HEK293 (cell line): ENCODE measurements around the gene PLEKHA6.

Experiments
- CTCF ChIA-PET: fragments of 350-600 bp; formaldehyde crosslinking; extraction: SDS; loops from one replicate; lab custom pipeline; 2021; ENCODE audit warnings: antibody characterized with exemption; lab: Yijun Ruan, JAX
- POLR2A ChIA-PET: fragments of 300-600 bp; formaldehyde crosslinking; extraction: SDS; loops from one replicate; lab custom pipeline; 2020; ENCODE audit warnings: antibody characterized with exemption, inconsistent platforms; lab: Yijun Ruan, JAX
- H3K27ac ChIP-seq: fragments of 200-500 bp; sonication (Bioruptor generic); 2 replicates; pipeline ENCODE4 v1.5.1; 2014; ENCODE audit warnings: low read depth, low read length, control low read depth, inconsistent platforms; ENCODE audit errors: extremely low read depth
- H3K36me3 ChIP-seq, 2 experiments: fragments of 200-500 bp in 1 of 2; sonication (Bioruptor generic) in 1 of 2; 1 replicate in 1 of 2; 2 replicates in 1 of 2; pipeline ENCODE4 v1.5.1; 2014 to 2017; ENCODE audit warnings: inconsistent platforms in 2 of 2, low read length in 2 of 2; ENCODE audit not compliant: control insufficient read depth in 2 of 2, insufficient read depth in 1 of 2
- H3K4me1 ChIP-seq: fragments of 200-500 bp; sonication (Bioruptor generic); 2 replicates; pipeline ENCODE4 v1.5.1; 2014; ENCODE audit warnings: mild to moderate bottlenecking, low read length, inconsistent platforms; ENCODE audit not compliant: control insufficient read depth, insufficient read depth
- H3K4me3 ChIP-seq: 2 replicates; pipeline ENCODE4 v1.5.1; 2011; ENCODE audit warnings: low read depth, mild to moderate bottlenecking, control low read depth, low read length, moderate library complexity
- H3K9me3 ChIP-seq: fragments of 200-500 bp; sonication (Bioruptor generic); 2 replicates; pipeline ENCODE4 v1.5.1; 2014; ENCODE audit warnings: low read depth, low read length, inconsistent platforms; ENCODE audit not compliant: control insufficient read depth, insufficient read depth
- EGR2 ChIP-seq: fragments of 450-650 bp; formaldehyde crosslinking; IDR thresholded peaks from 2 replicates; pipeline ENCODE4 v1.5.1; 2016; ENCODE audit warnings: low read depth, missing biosample characterization, missing genetic modification characterization
- FEZF1 ChIP-seq: fragments of 450-650 bp; formaldehyde crosslinking; IDR thresholded peaks from 2 replicates; pipeline ENCODE4 v1.5.1; 2016; ENCODE audit warnings: missing biosample characterization, missing genetic modification characterization
- PATZ1 ChIP-seq: fragments of 450-650 bp; formaldehyde crosslinking; IDR thresholded peaks from 2 replicates; pipeline ENCODE4 v1.5.1; 2016; ENCODE audit warnings: missing biosample characterization, missing genetic modification characterization
- ZFHX2 ChIP-seq: fragments of 450-650 bp; formaldehyde crosslinking; conservative IDR thresholded peaks from 2 replicates; pipeline ENCODE4 v1.5.1; 2016; ENCODE audit warnings: missing biosample characterization, missing genetic modification characterization
- ZIC2 ChIP-seq: fragments of 450-650 bp; formaldehyde crosslinking; IDR thresholded peaks from 2 replicates; pipeline ENCODE4 v1.5.1; 2016; ENCODE audit warnings: missing biosample characterization, missing genetic modification characterization
- ZNF302 ChIP-seq: fragments of 450-650 bp; formaldehyde crosslinking; IDR thresholded peaks from 2 replicates; pipeline ENCODE4 v1.5.1; 2016; ENCODE audit warnings: missing biosample characterization, missing genetic modification characterization, low read depth
- ZNF335 ChIP-seq: fragments of 450-650 bp; formaldehyde crosslinking; conservative IDR thresholded peaks from 2 replicates; pipeline ENCODE4 v1.5.1; 2016; ENCODE audit warnings: missing biosample characterization, missing genetic modification characterization
- ZNF391 ChIP-seq: fragments of 450-650 bp; formaldehyde crosslinking; IDR thresholded peaks from 2 replicates; pipeline ENCODE4 v1.5.1; 2016; ENCODE audit warnings: low read depth, missing biosample characterization, missing genetic modification characterization, borderline replicate concordance
- ZNF623 ChIP-seq: fragments of 450-650 bp; formaldehyde crosslinking; IDR thresholded peaks from 2 replicates; pipeline ENCODE4 v1.5.1; 2016; ENCODE audit warnings: missing biosample characterization, missing genetic modification characterization
- ZNF660 ChIP-seq: fragments of 450-650 bp; IDR thresholded peaks from 2 replicates; pipeline ENCODE4 v1.5.1; 2018; ENCODE audit warnings: missing biosample characterization, mild to moderate bottlenecking, missing genetic modification characterization
- ZNF670 ChIP-seq: fragments of 450-650 bp; formaldehyde crosslinking; IDR thresholded peaks from 2 replicates; pipeline ENCODE4 v1.5.1; 2016; ENCODE audit warnings: missing biosample characterization, missing genetic modification characterization, low read depth
- TF ChIP-seq, protein P1 (sequence below): fragments of 450-650 bp; formaldehyde crosslinking; IDR thresholded peaks from 2 replicates; pipeline ENCODE4 v1.5.1; 2016; ENCODE audit warnings: missing biosample characterization, missing genetic modification characterization
- TF ChIP-seq, protein P2 (sequence below): fragments of 450-650 bp; formaldehyde crosslinking; IDR thresholded peaks from 2 replicates; pipeline ENCODE4 v1.5.1; 2016; ENCODE audit warnings: missing biosample characterization, missing genetic modification characterization

Gene PLEKHA6

DNA sequence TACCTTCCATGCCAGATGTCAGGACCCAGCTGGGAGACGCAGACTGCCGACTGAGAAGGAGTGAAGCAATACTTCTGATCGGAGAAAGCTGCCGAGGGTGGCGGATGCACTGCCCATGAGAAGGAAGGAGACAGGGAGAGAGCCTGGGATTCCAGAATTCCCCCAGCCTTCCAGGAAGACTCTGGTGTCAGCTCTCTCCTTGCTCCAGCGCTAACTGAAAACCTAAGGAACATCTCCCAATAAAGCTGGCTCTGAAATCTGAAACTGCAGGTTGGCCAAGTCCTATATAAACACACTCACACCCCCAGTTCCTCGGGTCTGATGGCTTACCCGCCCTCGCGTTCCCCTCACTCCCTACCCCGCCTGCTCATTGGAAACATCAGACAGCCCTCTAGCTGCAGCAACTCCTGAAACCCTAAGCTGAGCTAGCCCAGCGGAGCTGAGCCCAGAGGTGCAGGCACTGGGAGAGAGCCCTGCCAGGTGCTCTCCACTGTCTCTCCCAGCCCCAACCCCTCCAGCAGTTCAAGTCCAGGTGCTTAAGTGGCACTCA lies 52.3 kb downstream of the PLEKHA6 start (continued):
- TF ChIP-seq ZNF335 (tag by site-specific recombination) (peak; percentile 91), ZFHX2 (tag by site-specific recombination) (peak; percentile 97)

- Histone ChIP-seq H3K9me3 (no peaks in the 10 kb centered on the region), H3K27ac (no peak overlapping the region), H3K4me1 (peaks cover 4% of the 10 kb centered on the region; the same call in 1 of the 2 replicates), H3K36me3 (no peaks in the 10 kb centered on the region), H3K4me3 (no peak overlapping the region)
- ChIA-PET CTCF (no interaction called here), POLR2A (interaction anchor here (1.6 kb wide), 1 partner anchor 8 kb away, joined by 3 read pairs; no protein-coding TSS in a partner anchor)
- TF ChIP-seq EGR2 (tag by site-specific recombination) (peak; percentile 96), ZNF670 (tag by site-specific recombination) (no peak), ZIC2 (tag by site-specific recombination) (0 out of 2 replicates have a peak, but pooled peaks have one; percentile 26), ZFHX2 (tag by site-specific recombination) (peak; percentile 95), FEZF1 (peak; percentile 32), ZNF623 (tag by site-specific recombination) (no peak), ZNF391 (tag by site-specific recombination) (no peak)
Observed at GRCh38 chr1:204306076-204306475, 53.7 kb downstream of the PLEKHA6 start.

DNA sequence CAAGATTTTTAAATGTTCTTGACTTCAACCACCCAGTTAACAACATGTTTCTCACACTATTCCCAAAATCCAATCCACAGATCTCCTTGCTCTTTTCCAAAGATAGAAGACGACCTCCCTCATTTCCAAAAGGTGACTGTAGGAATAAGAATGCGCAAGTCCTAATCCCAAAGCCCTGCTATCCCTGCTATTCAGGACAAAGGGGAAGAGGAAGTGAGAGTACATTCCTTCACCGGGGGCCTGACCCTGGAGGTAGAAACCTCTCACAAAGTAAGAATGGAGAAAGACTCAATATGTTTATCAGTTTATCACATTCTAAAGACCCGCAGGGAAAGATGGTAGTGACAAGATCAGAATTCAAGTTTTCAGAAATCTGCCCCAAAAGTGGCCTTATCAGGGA lies 55.7 kb downstream of the PLEKHA6 start:
- Histone ChIP-seq H3K9me3 (no peaks in the 10 kb centered on the region), H3K36me3 (no peaks in the 10 kb centered on the region), H3K4me3 (no peak overlapping the region), H3K4me1 (peaks cover 4% of the 10 kb centered on the region; the same call in 1 of the 2 replicates), H3K27ac (no peak overlapping the region)
- ChIA-PET POLR2A (no interaction called here), CTCF (no interaction called here)
- TF ChIP-seq ZNF660 (tag by site-specific recombination) (no peak), PATZ1 (no peak)

DNA sequence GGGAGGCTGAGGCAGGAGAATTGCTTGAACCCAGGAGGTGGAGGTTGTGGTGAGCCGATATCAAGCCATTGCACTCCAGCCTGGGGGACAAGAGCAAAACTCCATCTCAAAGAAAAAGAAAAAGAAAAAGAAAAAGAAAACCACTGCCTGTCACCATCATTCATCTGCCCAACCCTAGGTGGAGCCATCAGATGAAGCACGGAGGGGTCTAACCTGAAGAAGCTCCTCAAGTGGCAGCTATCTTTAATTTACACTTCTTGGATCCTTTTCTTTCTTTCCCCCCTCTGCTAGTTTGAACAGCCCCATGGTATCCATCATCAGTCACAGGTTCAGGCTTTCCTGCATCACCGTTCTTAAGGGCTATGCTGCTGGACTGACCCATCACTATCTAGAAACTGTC lies 57.0 kb downstream of the PLEKHA6 start:
- CTCF ChIA-PET: interaction anchor here (0.6 kb wide), 1 partner anchor 996 kb away, joined by 5 read pairs; no protein-coding TSS in a partner anchor
- no peak overlapping the region for H3K27ac ChIP-seq
- peaks cover 4% of the 10 kb centered on the region; the same call in 1 of the 2 replicates for H3K4me1 ChIP-seq

More for the DNA sequence above, 57.0 kb downstream of the PLEKHA6 start:
- POLR2A ChIA-PET: no interaction called here
- Histone ChIP-seq H3K4me3 (no peak overlapping the region), H3K9me3 (no peaks in the 10 kb centered on the region), H3K36me3 (no peaks in the 10 kb centered on the region)
- TF ChIP-seq, protein P1, sequence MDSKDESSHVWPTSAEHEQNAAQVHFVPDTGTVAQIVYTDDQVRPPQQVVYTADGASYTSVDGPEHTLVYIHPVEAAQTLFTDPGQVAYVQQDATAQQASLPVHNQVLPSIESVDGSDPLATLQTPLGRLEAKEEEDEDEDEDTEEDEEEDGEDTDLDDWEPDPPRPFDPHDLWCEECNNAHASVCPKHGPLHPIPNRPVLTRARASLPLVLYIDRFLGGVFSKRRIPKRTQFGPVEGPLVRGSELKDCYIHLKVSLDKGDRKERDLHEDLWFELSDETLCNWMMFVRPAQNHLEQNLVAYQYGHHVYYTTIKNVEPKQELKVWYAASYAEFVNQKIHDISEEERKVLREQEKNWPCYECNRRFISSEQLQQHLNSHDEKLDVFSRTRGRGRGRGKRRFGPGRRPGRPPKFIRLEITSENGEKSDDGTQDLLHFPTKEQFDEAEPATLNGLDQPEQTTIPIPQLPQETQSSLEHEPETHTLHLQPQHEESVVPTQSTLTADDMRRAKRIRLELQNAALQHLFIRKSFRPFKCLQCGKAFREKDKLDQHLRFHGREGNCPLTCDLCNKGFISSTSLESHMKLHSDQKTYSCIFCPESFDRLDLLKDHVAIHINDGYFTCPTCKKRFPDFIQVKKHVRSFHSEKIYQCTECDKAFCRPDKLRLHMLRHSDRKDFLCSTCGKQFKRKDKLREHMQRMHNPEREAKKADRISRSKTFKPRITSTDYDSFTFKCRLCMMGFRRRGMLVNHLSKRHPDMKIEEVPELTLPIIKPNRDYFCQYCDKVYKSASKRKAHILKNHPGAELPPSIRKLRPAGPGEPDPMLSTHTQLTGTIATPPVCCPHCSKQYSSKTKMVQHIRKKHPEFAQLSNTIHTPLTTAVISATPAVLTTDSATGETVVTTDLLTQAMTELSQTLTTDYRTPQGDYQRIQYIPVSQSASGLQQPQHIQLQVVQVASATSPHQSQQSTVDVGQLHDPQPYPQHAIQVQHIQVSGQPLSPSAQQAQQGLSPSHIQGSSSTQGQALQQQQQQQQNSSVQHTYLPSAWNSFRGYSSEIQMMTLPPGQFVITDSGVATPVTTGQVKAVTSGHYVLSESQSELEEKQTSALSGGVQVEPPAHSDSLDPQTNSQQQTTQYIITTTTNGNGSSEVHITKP (tag by site-specific recombination): 0 out of 2 replicates have a peak, but pooled peaks have one; percentile 22
- TF ChIP-seq ZNF302 (tag by site-specific recombination): no peak
- TF ChIP-seq, protein P2, sequence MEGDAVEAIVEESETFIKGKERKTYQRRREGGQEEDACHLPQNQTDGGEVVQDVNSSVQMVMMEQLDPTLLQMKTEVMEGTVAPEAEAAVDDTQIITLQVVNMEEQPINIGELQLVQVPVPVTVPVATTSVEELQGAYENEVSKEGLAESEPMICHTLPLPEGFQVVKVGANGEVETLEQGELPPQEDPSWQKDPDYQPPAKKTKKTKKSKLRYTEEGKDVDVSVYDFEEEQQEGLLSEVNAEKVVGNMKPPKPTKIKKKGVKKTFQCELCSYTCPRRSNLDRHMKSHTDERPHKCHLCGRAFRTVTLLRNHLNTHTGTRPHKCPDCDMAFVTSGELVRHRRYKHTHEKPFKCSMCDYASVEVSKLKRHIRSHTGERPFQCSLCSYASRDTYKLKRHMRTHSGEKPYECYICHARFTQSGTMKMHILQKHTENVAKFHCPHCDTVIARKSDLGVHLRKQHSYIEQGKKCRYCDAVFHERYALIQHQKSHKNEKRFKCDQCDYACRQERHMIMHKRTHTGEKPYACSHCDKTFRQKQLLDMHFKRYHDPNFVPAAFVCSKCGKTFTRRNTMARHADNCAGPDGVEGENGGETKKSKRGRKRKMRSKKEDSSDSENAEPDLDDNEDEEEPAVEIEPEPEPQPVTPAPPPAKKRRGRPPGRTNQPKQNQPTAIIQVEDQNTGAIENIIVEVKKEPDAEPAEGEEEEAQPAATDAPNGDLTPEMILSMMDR (tag by site-specific recombination): 0 out of 2 replicates have a peak, but pooled peaks have one; percentile 34
